Measurements from ENCODE around the gene CACNA1D.
"Not testable (repeated sequence)": the region's sequence is repeated elsewhere in the genome, so short reads cannot be mapped to it uniquely, and the experiment has no call there.

- TF ChIP-seq, protein P1, sequence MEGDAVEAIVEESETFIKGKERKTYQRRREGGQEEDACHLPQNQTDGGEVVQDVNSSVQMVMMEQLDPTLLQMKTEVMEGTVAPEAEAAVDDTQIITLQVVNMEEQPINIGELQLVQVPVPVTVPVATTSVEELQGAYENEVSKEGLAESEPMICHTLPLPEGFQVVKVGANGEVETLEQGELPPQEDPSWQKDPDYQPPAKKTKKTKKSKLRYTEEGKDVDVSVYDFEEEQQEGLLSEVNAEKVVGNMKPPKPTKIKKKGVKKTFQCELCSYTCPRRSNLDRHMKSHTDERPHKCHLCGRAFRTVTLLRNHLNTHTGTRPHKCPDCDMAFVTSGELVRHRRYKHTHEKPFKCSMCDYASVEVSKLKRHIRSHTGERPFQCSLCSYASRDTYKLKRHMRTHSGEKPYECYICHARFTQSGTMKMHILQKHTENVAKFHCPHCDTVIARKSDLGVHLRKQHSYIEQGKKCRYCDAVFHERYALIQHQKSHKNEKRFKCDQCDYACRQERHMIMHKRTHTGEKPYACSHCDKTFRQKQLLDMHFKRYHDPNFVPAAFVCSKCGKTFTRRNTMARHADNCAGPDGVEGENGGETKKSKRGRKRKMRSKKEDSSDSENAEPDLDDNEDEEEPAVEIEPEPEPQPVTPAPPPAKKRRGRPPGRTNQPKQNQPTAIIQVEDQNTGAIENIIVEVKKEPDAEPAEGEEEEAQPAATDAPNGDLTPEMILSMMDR (optimal IDR thresholded peaks at IDR 0.05 in 1 of 3, IDR thresholded peaks at IDR 0.05 in 1 of 3, conservative IDR thresholded peaks at IDR 0.05 in 1 of 3; ENCODE audit: extremely low read depth in 1 of 3, insufficient read depth in 2 of 3, low read length in 3 of 3): not testable (repeated sequence)
- not testable (repeated sequence) for TF ChIP-seq EZH2 (IDR thresholded peaks at IDR 0.05; ENCODE audit: low read length)
Observed at GRCh38 chr3:53664812-53665211, 170.4 kb downstream of the CACNA1D start.
